ENCODE data around the gene RPL11. TPM values are rescaled to one million over a fixed set of nuclear protein-coding genes. Genes with fewer than 3 reads are reported as not detected.

The RPL11 gene
- total RNA-seq, 3 donors from 2014 or later (not counting 1 experiment from before 2014, with no cell fraction given), result 609 to 795 (median 740) TPM

GRCh38 chr1:23722652-23723051 is 31.0 kb downstream of the RPL11 start:
- WGBS (ENCODE audit: insufficient coverage), result 65% methylated on average over 3 of the region's 3 CpGs
- Mint-ChIP-seq H3K4me1 (peaks cover 6 to 7% of the 10 kb centered on the region in 2 donors), H3K36me3 (no peaks in the 10 kb centered on the region), H3K27ac (no peak overlapping the region), H3K4me3 (no peak overlapping the region), H3K27me3 (ENCODE audit: low read depth in 2 of 2) (no peaks in the 10 kb centered on the region), H3K9me3 (no peaks in the 10 kb centered on the region)
- no peak for DNase-seq
- no peak for ATAC-seq
- peaks cover 5% of the 10 kb centered on the region for H3K4me1 ChIP-seq (ENCODE audit: control insufficient read depth, insufficient read depth, low read length)
- H3K36me3 ChIP-seq (ENCODE audit: control insufficient read depth, insufficient read depth, low read length), result no peaks in the 10 kb centered on the region
- H3K27ac ChIP-seq (ENCODE audit: low read length), result no peak overlapping the region
- intact Hi-C loops (cut with micrococcal nuclease), result no loop called here
- no peak overlapping the region for H3K4me3 ChIP-seq (ENCODE audit: low read length)
- TF ChIP-seq CTCF (IDR thresholded peaks at IDR 0.05), result no peak
- H3K27me3 ChIP-seq (ENCODE audit: control insufficient read depth, insufficient read depth, low read length), result no peaks in the 10 kb centered on the region
- H3K9me3 ChIP-seq (ENCODE audit: control insufficient read depth, insufficient read depth, low read length), result no peaks in the 10 kb centered on the region

GRCh38 chr1:23726686-23727085 is 35.1 kb downstream of the RPL11 start:
- H3K9me3 ChIP-seq (ENCODE audit: control insufficient read depth, insufficient read depth, low read length), result no peaks in the 10 kb centered on the region
- H3K27me3 Mint-ChIP-seq (ENCODE audit: low read depth in 2 of 2), result no peaks in the 10 kb centered on the region
- no peaks in the 10 kb centered on the region for H3K36me3 ChIP-seq (ENCODE audit: control insufficient read depth, insufficient read depth, low read length)
- no peak for TF ChIP-seq CTCF (IDR thresholded peaks at IDR 0.05)
- ATAC-seq, result no peak
- no peaks in the 10 kb centered on the region for H3K36me3 Mint-ChIP-seq
- DNase-seq, result no peak
- peaks cover 4 to 6% of the 10 kb centered on the region in 2 donors for H3K4me1 Mint-ChIP-seq
- no peak overlapping the region for H3K27ac ChIP-seq (ENCODE audit: low read length)
- intact Hi-C loops (cut with micrococcal nuclease), result no loop called here
- 87% methylated on average over 1 of the region's 2 CpGs for WGBS (ENCODE audit: insufficient coverage)
- H3K9me3 Mint-ChIP-seq, result no peaks in the 10 kb centered on the region
- no peaks in the 10 kb centered on the region for H3K27me3 ChIP-seq (ENCODE audit: control insufficient read depth, insufficient read depth, low read length)
- no peak overlapping the region for H3K4me3 ChIP-seq (ENCODE audit: low read length)
- H3K4me1 ChIP-seq (ENCODE audit: control insufficient read depth, insufficient read depth, low read length), result no peaks in the 10 kb centered on the region
- H3K4me3 Mint-ChIP-seq, result no peak overlapping the region
- no peak overlapping the region for H3K27ac Mint-ChIP-seq

- H3K4me3 Mint-ChIP-seq, result no peak overlapping the region
- intact Hi-C loops (cut with micrococcal nuclease), result no loop called here
- H3K27ac ChIP-seq (ENCODE audit: low read length), result peak overlapping the region; percentile 2
- no peak overlapping the region for H3K4me3 ChIP-seq (ENCODE audit: low read length)
- H3K36me3 Mint-ChIP-seq, result no peaks in the 10 kb centered on the region
- H3K4me1 ChIP-seq (ENCODE audit: control insufficient read depth, insufficient read depth, low read length), result no peaks in the 10 kb centered on the region
- ATAC-seq (no peak), DNase-seq (no peak)
- H3K27ac Mint-ChIP-seq, result no peak overlapping the region
- H3K4me1 Mint-ChIP-seq, result peaks cover 4 to 6% of the 10 kb centered on the region in 2 donors
- H3K27me3 Mint-ChIP-seq (ENCODE audit: low read depth in 2 of 2), result no peaks in the 10 kb centered on the region
- 85% methylated on average over 8 of the region's 9 CpGs for WGBS (ENCODE audit: insufficient coverage)
- H3K27me3 ChIP-seq (ENCODE audit: control insufficient read depth, insufficient read depth, low read length), result no peaks in the 10 kb centered on the region
- TF ChIP-seq CTCF (IDR thresholded peaks at IDR 0.05), result no peak
- no peaks in the 10 kb centered on the region for H3K9me3 Mint-ChIP-seq
- no peaks in the 10 kb centered on the region for H3K9me3 ChIP-seq (ENCODE audit: control insufficient read depth, insufficient read depth, low read length)
- H3K36me3 ChIP-seq (ENCODE audit: control insufficient read depth, insufficient read depth, low read length), result no peaks in the 10 kb centered on the region
These were observed 35.8 kb downstream of the RPL11 start for GRCh38 chr1:23727362-23727811.
